DND-41 (cell line): ENCODE data around the gene MAGI1.

Source experiments
- ATAC-seq: fragments of 200-7000 bp; cut with Tn5 transposase; 3 replicates; pipeline ENCODE4 v1.9.1; 2021; ENCODE audit warnings: low read depth; ENCODE audit not compliant: insufficient read depth
- DNase-seq: peaks from one replicate; pipeline ENCODE4 v3.0.0-alpha.2; 2020
- H2AFZ ChIP-seq: 2 replicates; pipeline ENCODE4 v1.6.0; 2012; ENCODE audit warnings: low read depth, low read length
- H3K27ac ChIP-seq: 2 replicates; pipeline ENCODE4 v1.5.1; 2012; ENCODE audit warnings: low read length, inconsistent platforms
- H3K27me3 ChIP-seq: fragments of 200-600 bp; sonication (generic); 2 replicates; pipeline ENCODE4 v1.6.0; 2012; ENCODE audit warnings: low read length, mild to moderate bottlenecking, inconsistent platforms; ENCODE audit not compliant: insufficient read depth, poor library complexity
- H3K36me3 ChIP-seq: 2 replicates; pipeline ENCODE4 v1.5.1; 2012; ENCODE audit warnings: low read length, inconsistent platforms; ENCODE audit not compliant: insufficient read depth
- H3K4me1 ChIP-seq: 2 replicates; pipeline ENCODE4 v1.5.1; 2012; ENCODE audit warnings: mild to moderate bottlenecking, low read length; ENCODE audit not compliant: insufficient read depth
- H3K4me2 ChIP-seq: 2 replicates; pipeline ENCODE4 v1.6.0; 2012; ENCODE audit warnings: mild to moderate bottlenecking, moderate library complexity, low read length, inconsistent platforms; ENCODE audit not compliant: insufficient read depth
- H3K4me3 ChIP-seq, 2 experiments: fragments of 200-600 bp in 1 of 2; shearing (Covaris generic) in 1 of 2; 2 replicates each; pipeline ENCODE4 v1.5.1; 2012 to 2016; ENCODE audit warnings: inconsistent platforms in 2 of 2, low read length in 2 of 2, mild to moderate bottlenecking in 2 of 2, low read depth in 1 of 2, moderate library complexity in 1 of 2
- H3K79me2 ChIP-seq: 2 replicates; pipeline ENCODE4 v1.6.0; 2012; ENCODE audit warnings: low read length, inconsistent platforms; ENCODE audit not compliant: insufficient read depth
- H3K9ac ChIP-seq: 2 replicates; pipeline ENCODE4 v1.6.0; 2012; ENCODE audit warnings: low read depth, mild to moderate bottlenecking, inconsistent platforms, low read length, moderate library complexity
- H3K9me3 ChIP-seq: 2 replicates; pipeline ENCODE4 v1.5.1; 2012; ENCODE audit warnings: low read length, moderate library complexity, mild to moderate bottlenecking, inconsistent platforms; ENCODE audit not compliant: insufficient read depth, severe bottlenecking
- H4K20me1 ChIP-seq: 2 replicates; pipeline ENCODE4 v1.6.0; 2012; ENCODE audit warnings: low read length; ENCODE audit not compliant: insufficient read depth
- CTCF ChIP-seq: IDR thresholded peaks from 2 replicates; pipeline ENCODE4 v1.5.1; 2012; ENCODE audit warnings: borderline replicate concordance, low read length, moderate library complexity, mild to moderate bottlenecking; ENCODE audit not compliant: poor library complexity, severe bottlenecking; ENCODE audit errors: extremely low read depth
- EZH2 ChIP-seq: IDR thresholded peaks from 3 replicates; pipeline ENCODE4 v1.6.1; 2012; ENCODE audit warnings: borderline replicate concordance, low read depth, mild to moderate bottlenecking, moderate library complexity, low read length, inconsistent platforms; ENCODE audit not compliant: severe bottlenecking

The MAGI1 gene

GRCh38 chr3:66018057-66019033, 20.4 kb downstream of the MAGI1 start:
- no peak for TF ChIP-seq EZH2
- ATAC-seq (no peak), DNase-seq (no peak)
- Histone ChIP-seq H3K27me3 (no peaks in the 10 kb centered on the region), H3K4me3 (no peak overlapping the region), H3K9ac (no peak overlapping the region), H3K9me3 (no peaks in the 10 kb centered on the region), H3K4me2 (no peak overlapping the region), H3K36me3 (no peaks in the 10 kb centered on the region), H2AFZ (no peak overlapping the region), H4K20me1 (no peaks in the 10 kb centered on the region), H3K27ac (no peak overlapping the region), H3K4me1 (no peaks in the 10 kb centered on the region), H3K79me2 (no peaks in the 10 kb centered on the region)

GRCh38 chr3:66017591-66017990, 21.1 kb downstream of the MAGI1 start:
- H3K27ac ChIP-seq, result no peak overlapping the region
- H3K4me2 ChIP-seq, result no peak overlapping the region
- no peak overlapping the region for H3K9ac ChIP-seq
- no peak overlapping the region for H3K4me3 ChIP-seq
- DNase-seq (no peak), ATAC-seq (no peak)
- no peaks in the 10 kb centered on the region for H3K27me3 ChIP-seq
- H3K36me3 ChIP-seq, result no peaks in the 10 kb centered on the region
- no peak overlapping the region for H2AFZ ChIP-seq
- no peaks in the 10 kb centered on the region for H3K4me1 ChIP-seq
- H3K9me3 ChIP-seq, result no peaks in the 10 kb centered on the region
- no peaks in the 10 kb centered on the region for H3K79me2 ChIP-seq
- TF ChIP-seq CTCF (no peak), EZH2 (no peak)
- no peaks in the 10 kb centered on the region for H4K20me1 ChIP-seq

- no peak overlapping the region for H2AFZ ChIP-seq
- no peaks in the 10 kb centered on the region for H4K20me1 ChIP-seq
- H3K79me2 ChIP-seq, result no peaks in the 10 kb centered on the region
- no peak overlapping the region for H3K4me2 ChIP-seq
- H3K4me1 ChIP-seq, result no peaks in the 10 kb centered on the region
- no peaks in the 10 kb centered on the region for H3K27me3 ChIP-seq
- ATAC-seq (no peak), DNase-seq (no peak)
- no peaks in the 10 kb centered on the region for H3K9me3 ChIP-seq
- TF ChIP-seq CTCF, result no peak
- no peak for TF ChIP-seq EZH2
- H3K27ac ChIP-seq, result no peak overlapping the region
- H3K4me3 ChIP-seq, result no peak overlapping the region
- H3K36me3 ChIP-seq, result no peaks in the 10 kb centered on the region
- no peak overlapping the region for H3K9ac ChIP-seq
Measured at GRCh38 chr3:66017084-66017483, 21.6 kb downstream of the MAGI1 start.

- ATAC-seq, result no peak
- H2AFZ ChIP-seq, result no peak overlapping the region
Measured at GRCh38 chr3:66015841-66016240, 22.9 kb downstream of the MAGI1 start.

More at GRCh38 chr3:66015841-66016240, 22.9 kb downstream of the MAGI1 start:
- H4K20me1 ChIP-seq, result no peaks in the 10 kb centered on the region
- no peaks in the 10 kb centered on the region for H3K36me3 ChIP-seq
- no peak for TF ChIP-seq CTCF
- TF ChIP-seq EZH2, result no peak
- no peak overlapping the region for H3K27ac ChIP-seq
- H3K79me2 ChIP-seq, result no peaks in the 10 kb centered on the region
- DNase-seq, result no peak
- H3K9ac ChIP-seq, result no peak overlapping the region
- H3K9me3 ChIP-seq, result no peaks in the 10 kb centered on the region
- no peak overlapping the region for H3K4me2 ChIP-seq
- no peaks in the 10 kb centered on the region for H3K27me3 ChIP-seq
- H3K4me3 ChIP-seq, result no peak overlapping the region
- H3K4me1 ChIP-seq, result no peaks in the 10 kb centered on the region
